Gastroesophageal sphincter (tissue), 3 donors: ENCODE measurements around the gene LGALS9B.
"Not testable (repeated sequence)": the region's sequence is repeated elsewhere in the genome, so short reads cannot be mapped to it uniquely, and the experiment has no call there.

Experiments
- POLR2A ChIP-seq, 2 donors: fragments of 450-650 bp; IDR thresholded peaks; one replicate each; pipeline ENCODE4 v1.6.1; 2017; ENCODE audit warnings: antibody characterized with exemption in 2 of 2, mild to moderate bottlenecking in 2 of 2, moderate library complexity in 1 of 2
- POLR2AphosphoS5 ChIP-seq: sonication (generic); formaldehyde crosslinking; IDR thresholded peaks from one replicate; pipeline ENCODE4 v1.6.1; 2017; ENCODE audit warnings: antibody characterized with exemption
- TF ChIP-seq, protein P1 (sequence below), 4 experiments: fragments of 200-600 bp in 2 of 4; fragments of 450-650 bp in 2 of 4; sonication (generic) in 1 of 4; IDR thresholded peaks; one replicate each; pipeline ENCODE4 v1.5.1; 2017 to 2019; ENCODE audit warnings: antibody characterized with exemption in 4 of 4, mild to moderate bottlenecking in 2 of 4, moderate library complexity in 2 of 4

DNA sequence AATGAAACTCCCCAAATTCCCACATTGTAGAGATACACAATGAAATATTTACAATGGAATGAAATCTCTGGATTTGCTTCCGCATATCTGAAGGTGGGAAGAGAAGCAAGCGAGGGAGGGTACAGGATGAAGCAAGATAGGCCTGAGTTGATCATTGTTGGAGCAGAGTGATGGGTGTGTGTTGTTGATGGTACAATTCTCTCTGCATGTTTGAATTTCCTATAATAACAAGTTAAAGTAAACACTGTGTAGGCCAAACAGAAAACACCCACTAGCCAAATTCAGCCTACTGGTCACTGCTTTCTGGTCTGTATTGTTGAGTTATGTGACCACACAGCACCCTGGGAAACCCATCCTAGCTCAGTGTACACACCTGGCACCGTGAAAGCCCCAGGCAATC lies 5.2 kb downstream of the LGALS9B start:
- TF ChIP-seq, protein P1, sequence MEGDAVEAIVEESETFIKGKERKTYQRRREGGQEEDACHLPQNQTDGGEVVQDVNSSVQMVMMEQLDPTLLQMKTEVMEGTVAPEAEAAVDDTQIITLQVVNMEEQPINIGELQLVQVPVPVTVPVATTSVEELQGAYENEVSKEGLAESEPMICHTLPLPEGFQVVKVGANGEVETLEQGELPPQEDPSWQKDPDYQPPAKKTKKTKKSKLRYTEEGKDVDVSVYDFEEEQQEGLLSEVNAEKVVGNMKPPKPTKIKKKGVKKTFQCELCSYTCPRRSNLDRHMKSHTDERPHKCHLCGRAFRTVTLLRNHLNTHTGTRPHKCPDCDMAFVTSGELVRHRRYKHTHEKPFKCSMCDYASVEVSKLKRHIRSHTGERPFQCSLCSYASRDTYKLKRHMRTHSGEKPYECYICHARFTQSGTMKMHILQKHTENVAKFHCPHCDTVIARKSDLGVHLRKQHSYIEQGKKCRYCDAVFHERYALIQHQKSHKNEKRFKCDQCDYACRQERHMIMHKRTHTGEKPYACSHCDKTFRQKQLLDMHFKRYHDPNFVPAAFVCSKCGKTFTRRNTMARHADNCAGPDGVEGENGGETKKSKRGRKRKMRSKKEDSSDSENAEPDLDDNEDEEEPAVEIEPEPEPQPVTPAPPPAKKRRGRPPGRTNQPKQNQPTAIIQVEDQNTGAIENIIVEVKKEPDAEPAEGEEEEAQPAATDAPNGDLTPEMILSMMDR (IDR thresholded peaks at IDR 0.05): not testable (repeated sequence)
- TF ChIP-seq POLR2AphosphoS5; POLR2A (IDR thresholded peaks at IDR 0.05): not testable (repeated sequence)
